ENCODE results near the gene UBAP1. TPM values are rescaled to one million over a fixed set of nuclear protein-coding genes. Genes with fewer than 3 reads are reported as not detected.
"Not testable (repeated sequence)": the region's sequence is repeated elsewhere in the genome, so short reads cannot be mapped to it uniquely, and the experiment has no call there.

Gene UBAP1
- polyA plus RNA-seq, 1 donor, result 38.9 TPM

GRCh38 chr9:34224349-34224748 lies 45.5 kb downstream of the UBAP1 start:
- DNase-seq (ENCODE audit: low read depth), result no peak

- DNase-seq (ENCODE audit: low read depth), result not testable (repeated sequence)
Observed at GRCh38 chr9:34226144-34226760, 47.4 kb downstream of the UBAP1 start.

- DNase-seq (ENCODE audit: low read depth), result no peak
Observed at GRCh38 chr9:34227445-34227844, 48.6 kb downstream of the UBAP1 start.

GRCh38 chr9:34230556-34230955 lies 51.7 kb downstream of the UBAP1 start:
- no peak for DNase-seq (ENCODE audit: low read depth)

GRCh38 chr9:34232201-34232600 lies 53.4 kb downstream of the UBAP1 start:
- DNase-seq (ENCODE audit: low read depth), result no peak

GRCh38 chr9:34233672-34234071 lies 54.8 kb downstream of the UBAP1 start:
- DNase-seq (ENCODE audit: low read depth), result no peak

GRCh38 chr9:34237836-34238235 lies 59.0 kb downstream of the UBAP1 start:
- no peak for DNase-seq (ENCODE audit: low read depth)

GRCh38 chr9:34240006-34240405 lies 61.2 kb downstream of the UBAP1 start:
- DNase-seq (ENCODE audit: low read depth), result no peak

- no peak for DNase-seq (ENCODE audit: low read depth)
Observed at GRCh38 chr9:34242830-34243229, 64.0 kb downstream of the UBAP1 start.

- DNase-seq (ENCODE audit: low read depth), result not testable (repeated sequence)
Observed at GRCh38 chr9:34245212-34245611, 66.4 kb downstream of the UBAP1 start.

GRCh38 chr9:34246453-34246852 lies 67.6 kb downstream of the UBAP1 start:
- DNase-seq (ENCODE audit: low read depth), result no peak

- not testable (repeated sequence) for DNase-seq (ENCODE audit: low read depth)
Observed at GRCh38 chr9:34247782-34248181, 68.9 kb downstream of the UBAP1 start.

- DNase-seq (ENCODE audit: low read depth), result no peak
Observed at GRCh38 chr9:34249274-34249673, 70.4 kb downstream of the UBAP1 start.

- DNase-seq (ENCODE audit: low read depth), result no peak
Observed at GRCh38 chr9:34250721-34251120, 71.9 kb downstream of the UBAP1 start.

- DNase-seq (ENCODE audit: low read depth), result no peak
Observed at GRCh38 chr9:34252016-34252415, 73.2 kb downstream of the UBAP1 start.

- no peak for DNase-seq (ENCODE audit: low read depth)
Observed at GRCh38 chr9:34252670-34253459, 74.0 kb downstream of the UBAP1 start.

GRCh38 chr9:34253460-34253837 lies 74.6 kb downstream of the UBAP1 start:
- DNase-seq (ENCODE audit: low read depth), result no peak

GRCh38 chr9:34254141-34254913 lies 75.5 kb downstream of the UBAP1 start:
- no peak for DNase-seq (ENCODE audit: low read depth)

- DNase-seq (ENCODE audit: low read depth), result no peak
Observed at GRCh38 chr9:34254966-34255825, 76.4 kb downstream of the UBAP1 start.

GRCh38 chr9:34256104-34256503 lies 77.3 kb downstream of the UBAP1 start:
- DNase-seq (ENCODE audit: low read depth), result no peak

GRCh38 chr9:34256987-34257585 lies 78.2 kb downstream of the UBAP1 start:
- DNase-seq (ENCODE audit: low read depth), result no peak

All from forelimb muscle (tissue), 1 donor.